Right lobe of liver (tissue), 6 donors: ENCODE results near the gene LPAR6. TPM values are rescaled to one million over a fixed set of nuclear protein-coding genes. Genes with fewer than 3 reads are reported as not detected.

Experiments
- ATAC-seq, 4 donors: fragments of 200-7000 bp; cut with Tn5 transposase; one replicate each; pipeline ENCODE4 v1.9.1; 2020; ENCODE audit warnings: mild to moderate bottlenecking in 4 of 4, moderate library complexity in 4 of 4
- DNase-seq, 3 donors: peaks; one replicate each; pipeline ENCODE4 v3.0.0-alpha.2; 2020
- H3K27ac ChIP-seq, 3 donors: fragments of 200-600 bp; one replicate each; pipeline ENCODE4 v1.8.0; 2022
- H3K27me3 ChIP-seq, 2 donors: fragments of 200-600 bp; one replicate each; pipeline ENCODE4 v1.8.0; 2022
- H3K36me3 ChIP-seq, 4 donors: fragments of 200-600 bp; sonication (generic) in 1 of 4; one replicate each; pipeline versions ENCODE4 v1.5.1 to v1.8.0; 2017 to 2022; ENCODE audit warnings: control low read depth in 1 of 4
- H3K4me1 ChIP-seq, 4 donors: fragments of 200-600 bp; sonication (generic) in 1 of 4; one replicate each; pipeline versions ENCODE4 v1.5.1 to v1.8.0; 2017 to 2022; ENCODE audit warnings: control low read depth in 1 of 4
- H3K4me3 ChIP-seq, 3 donors: fragments of 200-600 bp; one replicate each; pipeline ENCODE4 v1.8.0; 2022
- H3K9me3 ChIP-seq, 4 donors: fragments of 200-600 bp; sonication (generic) in 1 of 4; one replicate each; pipeline versions ENCODE4 v1.5.1 to v1.8.0; 2017 to 2022; ENCODE audit warnings: control low read depth in 1 of 4
- POLR2A ChIP-seq: fragments of 450-650 bp; IDR thresholded peaks from one replicate; pipeline ENCODE4 v1.6.1; 2017; ENCODE audit warnings: antibody characterized with exemption, mild to moderate bottlenecking
- WGBS: methylation state at CpG from one replicate; pipeline ENCODE4 v1.1.6; 2018; ENCODE audit warnings: low coverage, low lambda C conversion rate; ENCODE audit not compliant: insufficient coverage; ENCODE audit errors: missing lambda C conversion rate; 5-methylcytosine and 5-hydroxymethylcytosine counted together
- intact Hi-C, 2 donors: fragments of 100-400 bp; cut with DNase I; formaldehyde crosslinking; loops; one replicate each; pipeline versions ENCODE4 v1.11.2 to v1.14.1; 2022
- total RNA-seq, 6 experiments: library from RNA; depleted of rRNA in 2 of 6; stranded (reverse); fragments of >200 nt in 2 of 6; fragmentation: NEBNext Ultra II Directional in 3 of 6; extraction: Animal tissue kit (Norgen Biotek cat#: 25700) in 3 of 6; gene quantifications; one replicate each; pipeline versions ENCODE4 v1.1.0 to v1.2.4, GENCODE V29; 2016 to 2023
- TF ChIP-seq, protein P1 (sequence below), 4 donors: fragments of 200-600 bp in 3 of 4; fragments of 450-650 bp in 1 of 4; IDR thresholded peaks; one replicate each; pipeline versions ENCODE4 v1.5.1 to v1.8.0; 2016 to 2022; ENCODE audit warnings: antibody characterized with exemption in 4 of 4, mild to moderate bottlenecking in 2 of 4
- donor health status: DM: no; HTN: yes; CAD: no.
- donor health status: DM: no; HTN: no; CAD: no.
- donor health status: DM: no; HTN: no; CAD: no.
- donor health status: DM: no; HTN: yes; CAD: no.
- donor health status: DM: no; HTN: yes; CAD: no.

Gene LPAR6
- total RNA-seq, 6 experiments from 2014 or later: 3.7 to 14.5 (median 5.9) TPM

DNA sequence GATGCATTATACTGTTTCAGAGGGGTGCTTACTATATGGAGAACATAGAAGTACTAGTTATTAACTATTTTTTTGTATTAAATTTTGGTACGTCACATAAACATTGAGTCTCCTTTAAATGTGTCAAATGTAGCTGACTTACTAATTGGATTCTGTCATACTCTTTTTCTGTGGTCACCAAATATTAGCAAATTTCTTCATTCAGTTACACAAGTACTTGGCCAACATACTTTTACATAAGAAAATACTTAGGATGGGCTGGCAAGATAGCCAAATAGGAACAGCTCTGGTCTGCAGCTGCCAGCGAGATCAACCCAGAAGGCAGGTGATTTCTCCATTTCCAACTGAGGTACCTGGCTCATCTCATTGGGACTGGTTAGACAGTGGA lies 19.2 kb downstream of the LPAR6 start:
- Histone ChIP-seq H3K4me3 (no peak overlapping the region), H3K27me3 (no peaks in the 10 kb centered on the region), H3K36me3 (no peaks in the 10 kb centered on the region), H3K4me1 (no peaks in the 10 kb centered on the region), H3K27ac (no peak overlapping the region), H3K9me3 (no peaks in the 10 kb centered on the region)
- intact Hi-C loops: no loop called here
- DNase-seq (no peak), ATAC-seq (no peak)
- TF ChIP-seq POLR2A: no peak
- TF ChIP-seq, protein P1, sequence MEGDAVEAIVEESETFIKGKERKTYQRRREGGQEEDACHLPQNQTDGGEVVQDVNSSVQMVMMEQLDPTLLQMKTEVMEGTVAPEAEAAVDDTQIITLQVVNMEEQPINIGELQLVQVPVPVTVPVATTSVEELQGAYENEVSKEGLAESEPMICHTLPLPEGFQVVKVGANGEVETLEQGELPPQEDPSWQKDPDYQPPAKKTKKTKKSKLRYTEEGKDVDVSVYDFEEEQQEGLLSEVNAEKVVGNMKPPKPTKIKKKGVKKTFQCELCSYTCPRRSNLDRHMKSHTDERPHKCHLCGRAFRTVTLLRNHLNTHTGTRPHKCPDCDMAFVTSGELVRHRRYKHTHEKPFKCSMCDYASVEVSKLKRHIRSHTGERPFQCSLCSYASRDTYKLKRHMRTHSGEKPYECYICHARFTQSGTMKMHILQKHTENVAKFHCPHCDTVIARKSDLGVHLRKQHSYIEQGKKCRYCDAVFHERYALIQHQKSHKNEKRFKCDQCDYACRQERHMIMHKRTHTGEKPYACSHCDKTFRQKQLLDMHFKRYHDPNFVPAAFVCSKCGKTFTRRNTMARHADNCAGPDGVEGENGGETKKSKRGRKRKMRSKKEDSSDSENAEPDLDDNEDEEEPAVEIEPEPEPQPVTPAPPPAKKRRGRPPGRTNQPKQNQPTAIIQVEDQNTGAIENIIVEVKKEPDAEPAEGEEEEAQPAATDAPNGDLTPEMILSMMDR (IDR thresholded peaks at IDR 0.05): no peak
- WGBS: 100% methylated on average over 2 of the region's 2 CpGs

DNA sequence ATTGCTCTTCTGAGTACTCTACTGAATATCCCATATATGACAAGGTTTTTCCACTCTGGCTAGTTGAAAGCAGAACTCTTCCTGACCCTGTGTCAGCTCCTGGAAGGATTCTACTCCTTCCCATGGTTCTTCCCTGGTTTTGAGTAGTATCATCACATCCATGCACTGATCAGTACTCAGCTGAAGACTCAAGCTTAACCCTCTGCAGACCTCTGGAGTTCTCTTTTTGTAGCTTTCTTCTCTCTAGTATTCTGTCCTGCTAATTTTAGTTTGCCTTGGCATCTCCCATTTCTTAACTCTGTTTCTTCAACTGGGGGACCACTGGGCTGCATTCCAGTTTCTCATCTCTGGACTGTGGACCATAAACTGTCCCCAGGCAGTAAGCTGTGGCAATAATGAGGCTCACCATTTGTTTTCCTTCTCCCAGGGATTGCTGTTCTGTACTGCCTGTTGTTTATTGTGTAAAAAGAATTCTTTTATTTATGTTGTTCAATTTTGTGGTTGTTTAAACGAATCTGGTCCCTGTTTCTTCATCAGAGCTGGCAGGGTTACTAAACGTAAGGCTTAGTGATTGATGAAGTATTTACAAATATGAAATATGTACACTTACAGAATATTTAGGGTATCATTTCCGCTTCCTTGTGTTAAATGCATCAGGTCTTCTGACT lies 19.7 kb downstream of the LPAR6 start:
- intact Hi-C loops: no loop called here
- Histone ChIP-seq H3K4me1 (no peaks in the 10 kb centered on the region), H3K36me3 (no peaks in the 10 kb centered on the region), H3K27ac (no peak overlapping the region), H3K27me3 (no peaks in the 10 kb centered on the region), H3K9me3 (no peaks in the 10 kb centered on the region), H3K4me3 (no peak overlapping the region)
- 83% methylated on average over 3 of the region's 3 CpGs for WGBS
- TF ChIP-seq, protein P1 (IDR thresholded peaks at IDR 0.05): no peak
- TF ChIP-seq POLR2A: no peak
- no peak for ATAC-seq
- no peak for DNase-seq

DNA sequence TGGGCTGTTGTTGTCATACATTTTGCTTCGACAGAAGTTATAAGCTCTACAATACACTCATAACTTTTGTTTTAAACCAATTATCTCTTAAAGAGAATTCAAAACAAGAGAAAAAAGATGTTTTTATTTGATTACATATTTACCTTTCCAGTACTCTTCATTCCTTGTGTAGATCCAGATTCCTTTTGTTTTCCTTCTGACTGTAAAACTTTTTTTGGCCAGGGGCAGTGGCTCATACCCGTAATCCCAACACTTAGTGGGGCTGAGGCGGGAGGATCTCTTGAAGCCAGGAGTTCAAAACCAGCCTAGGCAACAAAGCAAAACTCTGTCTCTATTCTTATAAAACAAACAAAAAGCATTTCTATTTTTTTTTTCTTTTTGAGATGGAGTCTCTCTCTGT lies 21.7 kb downstream of the LPAR6 start:
- no peak for ATAC-seq
- TF ChIP-seq, protein P1 (IDR thresholded peaks at IDR 0.05): no peak
- TF ChIP-seq POLR2A: no peak
- intact Hi-C loops: no loop called here

DNA sequence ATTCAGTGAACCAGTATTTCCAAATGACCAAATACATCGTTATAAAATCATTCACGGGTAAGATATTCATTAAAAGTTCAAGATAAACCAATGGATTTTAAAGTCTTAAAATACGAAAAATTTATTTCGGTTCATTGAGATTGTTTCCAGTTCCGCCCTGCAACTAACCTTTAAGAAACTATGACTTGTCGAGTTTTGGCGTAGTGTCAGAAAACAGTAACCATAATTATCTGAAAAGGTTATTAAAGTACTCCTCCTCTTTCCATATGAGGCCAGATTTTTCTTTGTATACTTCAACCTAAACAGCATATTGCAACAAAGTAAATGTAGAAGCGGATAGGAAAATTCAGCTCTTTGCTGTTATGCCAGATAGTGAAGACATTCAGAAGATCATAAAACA lies 26.1 kb downstream of the LPAR6 start:
- TF ChIP-seq, protein P1 (IDR thresholded peaks at IDR 0.05): no peak
- no peak for TF ChIP-seq POLR2A
- Histone ChIP-seq H3K27me3 (no peaks in the 10 kb centered on the region), H3K4me3 (no peak overlapping the region), H3K9me3 (no peaks in the 10 kb centered on the region), H3K27ac (no peak overlapping the region), H3K4me1 (no peaks in the 10 kb centered on the region), H3K36me3 (no peaks in the 10 kb centered on the region)
- 91% methylated on average over 8 of the region's 8 CpGs for WGBS
- DNase-seq (no peak), ATAC-seq (no peak)
- intact Hi-C loops: no loop called here

More for the DNA sequence above, 21.7 kb downstream of the LPAR6 start:
- no peak overlapping the region for H3K27ac ChIP-seq
- no peak for DNase-seq
- H3K27me3 ChIP-seq: no peaks in the 10 kb centered on the region
- no peak overlapping the region for H3K4me3 ChIP-seq
- H3K36me3 ChIP-seq: no peaks in the 10 kb centered on the region
- no peaks in the 10 kb centered on the region for H3K4me1 ChIP-seq
- 93% methylated on average over 3 of the region's 3 CpGs for WGBS
- no peaks in the 10 kb centered on the region for H3K9me3 ChIP-seq

DNA sequence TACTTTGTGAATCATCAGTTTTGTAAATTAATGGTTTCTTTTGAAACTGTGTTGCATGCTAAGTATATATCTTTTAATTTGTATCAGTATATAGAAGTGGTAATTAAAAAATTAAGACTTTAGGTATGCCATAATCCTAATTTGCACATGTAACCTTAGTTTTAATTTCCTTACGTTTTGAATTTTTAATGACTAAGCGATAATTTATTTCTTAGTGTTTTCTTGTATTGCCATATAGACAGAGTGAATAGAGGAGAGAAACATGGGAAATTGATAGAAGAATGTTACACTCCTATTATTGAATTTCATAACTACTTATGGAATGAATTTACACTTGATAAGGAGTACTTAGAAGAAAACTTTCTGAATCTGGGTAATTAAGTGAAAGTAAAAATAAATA lies 29.5 kb downstream of the LPAR6 start:
- H3K27me3 ChIP-seq: no peaks in the 10 kb centered on the region
- ATAC-seq (no peak), DNase-seq (no peak)
- intact Hi-C loops: no loop called here
- no peaks in the 10 kb centered on the region for H3K4me1 ChIP-seq
- H3K9me3 ChIP-seq: no peaks in the 10 kb centered on the region
- WGBS: 97% methylated on average over 2 of the region's 2 CpGs
- H3K36me3 ChIP-seq: peaks cover 0 to 4% (median 0%) of the 10 kb centered on the region in 4 donors
- no peak overlapping the region for H3K27ac ChIP-seq
- H3K4me3 ChIP-seq: no peak overlapping the region
- TF ChIP-seq POLR2A: no peak
- TF ChIP-seq, protein P1 (IDR thresholded peaks at IDR 0.05): no peak
